ENCODE measurements around the gene PUS3. TPM values are rescaled to one million over a fixed set of nuclear protein-coding genes. Genes with fewer than 3 reads are reported as not detected.

The PUS3 gene
- 6.8 and 11.6 TPM in 2 replicates for total RNA-seq

GRCh38 chr11:125902927-125903710, at the start of gene PUS3:
Gene PUS3 (minus strand): TSS chr11:125903206. CDS start chr11:125896284, 6,922 bp downstream.

GRCh38 chr11:125945797-125946520, 43.0 kb upstream of the PUS3 start, which contains the start of gene VSIG10L2:
Gene VSIG10L2 (plus strand): TSS chr11:125946044. CDS start chr11:125946056, 12 bp downstream.

GRCh38 chr11:125903711-125904659, 979 bp upstream of the PUS3 start, which contains the start of gene DDX25:
Gene DDX25 (plus strand): TSS chr11:125904508. CDS start chr11:125904518, 10 bp downstream.

GRCh38 chr11:125887373-125888324, 15.4 kb downstream of the PUS3 start, which contains the start of gene HYLS1:
Gene HYLS1 (plus strand): TSS chr11:125887668. CDS start chr11:125899369, 11,701 bp downstream.

Other genes starting within 250 kb of the PUS3 start
- gene ACRV1, start 222.4 kb downstream of the PUS3 start, total RNA-seq = not detected in 2 replicates
- not detected in 2 replicates for gene PATE1, start 156.9 kb downstream of the PUS3 start, total RNA-seq
- gene PATE2, start 124.4 kb downstream of the PUS3 start, total RNA-seq = not detected in 2 replicates
- not detected in 2 replicates for gene PATE3, start 115.1 kb downstream of the PUS3 start, total RNA-seq
- not detected in 2 replicates for gene PATE4, start 69.9 kb downstream of the PUS3 start, total RNA-seq
- 10.9 and 12.6 TPM in 2 replicates for gene HYLS1, start 15.5 kb downstream of the PUS3 start, total RNA-seq
- gene DDX25, start 1.3 kb upstream of the PUS3 start, total RNA-seq = 0.15 TPM in 1 of 2 replicates, not detected in the other
- gene VSIG10L2, start 42.8 kb upstream of the PUS3 start, total RNA-seq = not detected in 2 replicates
- gene CDON, start 159.7 kb upstream of the PUS3 start, total RNA-seq = 1.8 and 3.4 TPM in 2 replicates

Data from bronchus fibroblast of lung (primary cell).